GM21723 (cell line): Measurements from ENCODE around the gene TRAK2.
A peak's percentile ranks its signal among the peaks of the same experiment; 100 is the strongest.

Experiments used
- ATAC-seq: cut with Tn5 transposase; IDR thresholded peaks from one replicate; pipeline ENCODE4 v1.9.1; 2021; ENCODE audit warnings: mild to moderate bottlenecking, moderate library complexity; ENCODE audit not compliant: unreplicated experiment

Gene TRAK2

GRCh38 chr2:201366146-201366545 lies 85.1 kb downstream of the TRAK2 start:
- ATAC-seq: no peak

DNA sequence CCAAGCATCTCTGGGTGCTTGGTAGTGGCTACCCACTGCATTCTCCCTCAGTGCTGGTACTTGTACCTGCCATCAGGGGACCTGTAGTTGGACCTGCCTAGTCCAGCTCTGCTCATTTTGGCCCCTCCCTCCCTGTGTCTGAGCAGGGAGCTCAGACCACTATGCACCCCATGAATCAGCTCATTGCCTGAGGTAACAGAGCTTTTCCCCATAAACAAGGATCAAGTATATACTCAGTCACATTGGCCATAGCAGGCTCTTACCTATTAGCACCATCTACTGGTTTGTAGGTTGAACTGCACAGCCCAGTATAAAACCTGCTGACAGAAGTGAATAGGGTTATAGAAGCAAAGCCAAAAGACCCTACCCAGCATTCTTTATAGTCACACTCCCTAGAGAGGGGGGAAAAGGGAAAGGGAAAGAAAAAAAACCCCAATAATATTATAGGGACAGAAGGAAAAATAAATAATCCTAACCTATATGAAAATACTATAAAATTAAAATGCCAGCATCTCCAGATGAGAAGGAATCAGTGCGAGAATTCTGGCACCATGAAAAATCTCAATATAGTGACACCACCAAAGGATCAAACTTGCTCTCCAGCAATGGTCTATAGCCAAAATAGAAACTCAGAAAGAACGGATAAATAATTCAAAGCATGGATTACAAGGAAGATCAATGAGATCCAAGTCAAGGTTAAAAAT lies 87.2 kb downstream of the TRAK2 start:
- peak; percentile 90 for ATAC-seq

GRCh38 chr2:201362396-201362795 lies 88.9 kb downstream of the TRAK2 start:
- no peak for ATAC-seq

- ATAC-seq: no peak
Observed at GRCh38 chr2:201361078-201361733, 90.1 kb downstream of the TRAK2 start.

DNA sequence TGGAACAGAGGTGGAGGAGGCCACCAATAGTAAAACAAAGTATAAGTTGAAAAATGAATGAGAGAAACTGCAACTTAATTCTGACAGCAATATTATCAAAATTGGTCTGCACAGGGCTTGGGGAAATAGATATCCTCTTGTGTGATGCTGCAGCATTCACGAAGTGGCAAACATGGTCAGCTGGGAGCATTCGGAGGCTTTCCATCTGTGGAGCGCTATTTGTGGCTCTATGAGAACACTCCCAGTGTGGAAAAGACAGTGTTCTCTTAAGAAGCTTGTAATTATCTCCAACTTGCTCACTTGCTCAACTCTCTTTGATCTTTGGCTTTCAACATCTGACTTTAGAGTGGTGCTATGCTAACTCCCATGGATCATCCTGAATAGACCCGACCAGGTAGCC lies 91.0 kb downstream of the TRAK2 start:
- no peak for ATAC-seq

DNA sequence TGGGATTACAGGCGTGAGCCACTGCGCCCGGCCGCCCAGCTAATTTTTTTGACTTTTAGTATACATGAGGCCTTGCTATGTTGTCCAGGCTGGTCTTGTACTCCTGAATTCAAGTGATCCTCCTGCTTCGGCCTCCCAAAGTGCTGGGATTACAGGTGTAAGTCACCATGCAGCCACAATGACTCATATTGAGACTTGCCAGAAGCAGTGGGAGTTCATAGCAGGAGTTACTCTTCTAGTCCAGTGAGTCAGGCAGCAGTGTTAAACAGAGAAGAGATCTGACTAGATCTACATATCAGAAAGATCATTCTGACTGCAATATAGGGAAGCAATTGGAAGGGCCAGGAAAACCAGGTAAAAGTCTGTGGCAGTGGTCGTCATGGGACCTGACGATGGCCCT lies 92.6 kb downstream of the TRAK2 start:
- ATAC-seq: no peak

- no peak for ATAC-seq
Observed at GRCh38 chr2:201357221-201357620, 94.0 kb downstream of the TRAK2 start, which contains the start of gene FLACC1. FLACC1 (minus strand) TSS chr2:201357345; CDS start chr2:201351404, 5,941 bp downstream.

DNA sequence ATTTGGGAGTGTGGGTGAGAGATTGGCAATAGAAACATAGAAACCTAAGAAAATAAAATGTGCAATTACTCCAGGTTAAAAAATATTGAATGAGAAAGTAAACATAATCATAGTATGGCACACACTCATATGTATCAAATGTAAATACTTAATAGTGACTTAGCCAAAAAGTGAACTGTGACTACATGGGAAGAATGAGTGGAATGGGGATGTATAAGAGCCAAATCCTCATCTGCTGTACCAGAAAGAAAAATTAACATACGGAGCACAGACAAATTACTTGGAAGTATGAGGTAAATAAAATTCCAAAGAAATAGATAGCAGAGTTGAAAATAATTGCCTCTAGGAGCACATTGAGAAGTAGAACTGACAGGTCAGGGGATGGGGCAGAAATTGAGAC lies 98.1 kb downstream of the TRAK2 start:
- ATAC-seq: no peak

DNA sequence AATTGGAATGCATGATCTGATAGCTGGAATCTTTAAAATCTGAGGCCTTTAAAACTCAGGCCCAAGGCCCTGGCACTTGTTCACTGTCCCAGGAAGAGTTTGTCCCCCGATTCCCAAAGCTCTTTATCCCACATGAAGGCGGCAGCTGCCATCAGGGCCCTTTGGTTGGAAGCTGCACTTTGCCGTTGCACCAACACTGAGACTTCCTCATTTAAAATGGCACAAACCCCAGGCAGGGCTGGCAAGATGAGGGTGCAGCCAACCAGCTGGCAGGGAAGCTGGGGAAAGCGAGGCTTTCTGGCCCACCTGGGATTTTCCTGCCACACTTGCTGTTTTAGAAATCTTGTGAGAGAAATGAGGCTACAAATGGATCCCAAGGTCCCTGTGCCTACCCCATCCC lies 100.4 kb downstream of the TRAK2 start:
- ATAC-seq: no peak

DNA sequence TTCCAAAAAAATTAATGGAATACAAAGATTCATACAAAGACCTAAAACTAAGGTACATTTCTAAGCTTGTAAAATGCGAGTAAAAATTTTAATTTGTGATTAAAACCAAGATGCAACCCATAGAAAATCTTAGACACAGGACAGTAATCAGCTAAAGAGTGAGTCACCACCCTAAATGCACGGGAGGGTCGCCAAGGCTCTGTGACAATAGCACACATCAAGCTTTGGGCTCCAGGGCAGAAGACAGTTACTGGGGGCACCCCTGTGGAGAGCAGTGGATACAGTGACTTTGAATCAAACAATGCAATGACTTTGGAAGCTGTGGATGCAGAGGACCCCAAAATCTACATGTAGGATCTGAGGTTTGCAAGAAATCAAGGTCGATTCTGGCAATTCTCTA lies 101.7 kb downstream of the TRAK2 start:
- no peak for ATAC-seq

DNA sequence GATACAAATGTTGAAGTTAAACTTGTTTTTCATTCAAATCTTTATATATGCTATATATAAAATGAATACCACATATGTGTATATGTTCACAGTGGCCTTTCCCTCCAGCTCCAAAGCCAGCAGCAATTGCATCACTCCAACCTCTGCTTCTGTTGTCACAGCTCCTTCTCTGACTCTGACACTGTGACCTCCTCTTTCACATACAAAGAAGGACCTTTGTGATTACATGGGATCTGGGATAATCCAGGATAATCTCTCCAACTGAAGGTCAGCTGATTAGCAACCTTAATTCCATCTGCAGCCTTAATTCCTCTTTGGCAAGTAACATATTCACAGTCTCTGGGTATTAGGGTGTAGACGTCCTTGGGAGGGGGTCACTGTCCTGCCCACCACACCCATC lies 102.5 kb downstream of the TRAK2 start:
- ATAC-seq: no peak

DNA sequence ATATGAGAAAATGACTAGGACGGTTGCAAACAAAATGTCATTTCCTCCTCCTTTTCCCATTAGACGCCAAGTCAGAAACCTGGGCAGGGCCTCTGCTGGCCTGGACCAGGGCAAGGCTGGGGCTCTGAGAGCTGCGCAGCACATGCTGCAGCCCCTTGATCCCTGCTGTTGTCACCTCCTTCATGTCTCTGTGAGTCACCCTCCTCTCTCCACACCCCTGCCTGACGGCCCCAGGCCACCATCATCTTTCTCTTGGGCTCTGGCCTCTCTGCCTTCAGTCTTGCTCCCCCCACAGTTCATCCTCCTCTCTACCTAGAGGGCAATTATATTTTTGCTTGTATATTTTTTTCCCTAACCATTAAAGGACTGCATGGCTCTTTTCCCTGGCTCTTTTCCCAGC lies 104.1 kb downstream of the TRAK2 start:
- no peak for ATAC-seq

DNA sequence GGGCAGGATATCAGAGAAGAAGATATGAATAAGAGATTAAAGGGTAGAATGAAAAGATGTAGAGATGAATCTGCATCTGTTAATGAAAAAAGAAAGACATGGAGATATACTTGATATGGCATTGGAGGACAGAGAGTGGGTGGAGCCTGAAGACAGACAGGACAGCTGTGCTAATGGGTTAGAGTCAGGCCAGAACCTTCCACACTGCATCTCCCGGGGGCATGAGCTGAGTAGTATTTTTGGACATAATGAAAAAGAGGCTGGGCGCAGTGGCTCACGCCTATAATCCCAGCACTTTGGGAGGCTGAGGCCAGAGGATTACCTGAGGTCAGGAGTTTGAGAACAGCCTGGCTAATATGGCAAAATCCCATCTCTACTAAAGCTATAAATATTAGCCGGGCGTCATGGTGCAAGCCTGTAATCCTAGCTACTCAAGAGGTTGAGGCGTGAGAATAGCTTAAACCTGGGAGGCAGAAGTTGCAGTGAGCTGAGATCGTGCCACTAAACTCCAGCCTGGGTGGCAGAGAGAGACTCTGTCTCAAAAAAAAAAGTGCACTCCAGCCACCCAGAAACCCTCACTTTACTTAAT lies 105.5 kb downstream of the TRAK2 start:
- ATAC-seq: no peak

GRCh38 chr2:201344663-201345366 lies 106.4 kb downstream of the TRAK2 start:
- ATAC-seq: peak; percentile 63

DNA sequence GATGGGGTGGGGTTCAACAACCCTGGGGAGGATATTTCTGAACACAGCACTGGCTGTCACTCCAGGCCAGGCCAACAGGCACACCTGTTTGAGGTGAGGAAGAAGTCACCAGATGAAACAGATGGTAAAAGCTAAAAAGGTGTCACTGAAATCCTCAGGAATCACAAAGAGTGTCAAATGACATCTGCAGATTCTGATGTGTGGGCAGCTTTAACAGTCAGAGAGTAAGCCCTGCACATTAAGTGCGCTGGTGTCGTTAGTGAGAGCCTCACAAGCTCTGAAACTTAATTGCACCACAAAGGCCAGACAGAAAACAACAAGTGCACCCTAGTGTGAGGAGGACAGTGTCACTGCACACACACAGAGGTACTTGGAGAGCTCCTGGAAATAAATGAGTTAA lies 107.7 kb downstream of the TRAK2 start:
- ATAC-seq: no peak

GRCh38 chr2:201342923-201343322 lies 108.3 kb downstream of the TRAK2 start:
- no peak for ATAC-seq

GRCh38 chr2:201329409-201329808 lies 121.8 kb downstream of the TRAK2 start:
- ATAC-seq: no peak

GRCh38 chr2:201327678-201328077 lies 123.6 kb downstream of the TRAK2 start:
- no peak for ATAC-seq
